H1 (cell line): ENCODE measurements around the gene OSMR. TPM values are rescaled to one million over a fixed set of nuclear protein-coding genes. Genes with fewer than 3 reads are reported as not detected.

ENCODE experiments used
- CTCF ChIA-PET: fragments of 300-600 bp; sonication (Branson Sonifier 250); formaldehyde crosslinking; loops from one replicate; lab custom pipeline; 2021; ENCODE audit not compliant: partially characterized antibody; lab: Charles Lee
- POLR2A ChIA-PET: fragments of 300-600 bp; sonication (Branson Sonifier 250); formaldehyde crosslinking; loops from one replicate; lab custom pipeline; 2021; ENCODE audit warnings: inconsistent platforms; ENCODE audit not compliant: partially characterized antibody; lab: Charles Lee
- DNase-seq, 2 experiments: peaks; one replicate each; pipeline versions ENCODE4 v3.0.0 to v3.0.0-alpha.2; 2010 to 2022; ENCODE audit warnings: low spot score in 2 of 2, low read depth in 1 of 2, mixed read lengths in 1 of 2
- FAIRE-seq: peaks from 2 replicates; lab custom pipeline; 2011; peaks lifted over from hg19 to GRCh38; lab: Jason Lieb, UNC
- H2AFZ ChIP-seq: 2 replicates; pipeline ENCODE4 v1.8.1; 2012; ENCODE audit warnings: low read length, inconsistent platforms
- H2AK5ac ChIP-seq: 2 replicates; pipeline ENCODE4 v1.6.1; 2013; ENCODE audit warnings: low read depth, low read length
- H2BK120ac ChIP-seq: replicated peaks from 2 replicates; pipeline ENCODE3; 2013; ENCODE audit warnings: low read depth, low read length, inconsistent platforms
- H2BK12ac ChIP-seq: 2 replicates; pipeline ENCODE4 v1.6.1; 2013; ENCODE audit warnings: low read depth, low read length
- H2BK15ac ChIP-seq: 2 replicates; pipeline ENCODE4 v1.6.1; 2013; ENCODE audit warnings: low read length
- H2BK20ac ChIP-seq: 2 replicates; pipeline ENCODE4 v1.6.1; 2013; ENCODE audit warnings: low read length
- H2BK5ac ChIP-seq: 2 replicates; pipeline ENCODE4 v1.6.1; 2013; ENCODE audit warnings: low read depth, low read length
- H3K14ac ChIP-seq: 2 replicates; pipeline ENCODE4 v1.6.1; 2013; ENCODE audit warnings: inconsistent platforms; ENCODE audit not compliant: insufficient read length
- H3K18ac ChIP-seq: 2 replicates; pipeline ENCODE4 v1.6.1; 2013; ENCODE audit warnings: low read length; ENCODE audit errors: extremely low read depth
- H3K23ac ChIP-seq: 2 replicates; pipeline ENCODE4 v1.6.1; 2013; ENCODE audit warnings: inconsistent platforms; ENCODE audit not compliant: insufficient read length
- H3K23me2 ChIP-seq: 2 replicates; pipeline ENCODE4 v1.6.1; 2013; ENCODE audit warnings: low read depth, low read length
- H3K27ac ChIP-seq: 2 replicates; pipeline ENCODE4 v1.6.1; 2011; ENCODE audit warnings: low read depth, low read length, inconsistent platforms
- H3K27me3 ChIP-seq, 4 experiments: replicated peaks in 1 of 4; 1 replicate in 1 of 4; 2 replicates in 3 of 4; pipeline versions ENCODE4 v1.6.1 to v1.8.1; 2011 to 2013; ENCODE audit warnings: low read length in 3 of 4, mild to moderate bottlenecking in 3 of 4, inconsistent platforms in 2 of 4, mixed read lengths in 2 of 4, moderate library complexity in 1 of 4; ENCODE audit not compliant: control insufficient read depth in 3 of 4, insufficient read depth in 3 of 4; ENCODE audit errors: extremely low read depth in 1 of 4
- H3K36me3 ChIP-seq, 4 experiments: 2 replicates each; pipeline versions ENCODE4 v1.6.1 to v1.8.1; 2011 to 2013; ENCODE audit warnings: mild to moderate bottlenecking in 4 of 4, low read length in 3 of 4, moderate library complexity in 2 of 4, control low read depth in 1 of 4, inconsistent platforms in 1 of 4; ENCODE audit not compliant: insufficient read depth in 4 of 4, control insufficient read depth in 2 of 4
- H3K4ac ChIP-seq: replicated peaks from 2 replicates; pipeline ENCODE3; 2013; ENCODE audit warnings: low read length, low read depth, mixed read lengths, inconsistent platforms; ENCODE audit not compliant: insufficient read length
- H3K4me1 ChIP-seq, 4 experiments: replicated peaks in 1 of 4; 1 replicate in 1 of 4; 2 replicates in 3 of 4; pipeline versions ENCODE4 v1.6.1 to v1.8.1; 2011 to 2013; ENCODE audit warnings: low read length in 3 of 4, inconsistent platforms in 2 of 4, mixed read lengths in 1 of 4; ENCODE audit not compliant: insufficient read depth in 4 of 4, control insufficient read depth in 3 of 4
- H3K4me2 ChIP-seq, 2 experiments: 2 replicates each; pipeline versions ENCODE4 v1.6.1 to v1.8.1; 2011 to 2013; ENCODE audit warnings: low read depth in 2 of 2, low read length in 2 of 2, control low read depth in 1 of 2, inconsistent platforms in 1 of 2, mild to moderate bottlenecking in 1 of 2; ENCODE audit not compliant: insufficient read depth in 1 of 2
- H3K4me3 ChIP-seq, 4 experiments: fragments of 200-600, 300-600 bp in 1 of 4; sonication (generic), shearing (Covaris generic), sonication (Bioruptor Twin) in 1 of 4; 2 replicates each; pipeline versions ENCODE4 v1.5.1 to v1.8.1; 2011 to 2016; ENCODE audit warnings: low read length in 4 of 4, low read depth in 3 of 4, control low read depth in 2 of 4, inconsistent platforms in 2 of 4, mild to moderate bottlenecking in 2 of 4, mixed read lengths in 1 of 4, moderate library complexity in 1 of 4; ENCODE audit not compliant: insufficient read depth in 2 of 4; ENCODE audit errors: extremely low read depth in 1 of 4
- H3K56ac ChIP-seq: replicated peaks from 2 replicates; pipeline ENCODE3; 2013; ENCODE audit warnings: low read depth, mild to moderate bottlenecking, mixed read lengths, low read length, inconsistent platforms; ENCODE audit not compliant: insufficient read length
- H3K79me1 ChIP-seq: 2 replicates; pipeline ENCODE4 v1.6.1; 2013; ENCODE audit warnings: low read depth, low read length, control low read depth
- H3K79me2 ChIP-seq, 2 experiments: 2 replicates each; pipeline versions ENCODE4 v1.6.1 to v1.8.1; 2012 to 2013; ENCODE audit warnings: low read length in 2 of 2, mild to moderate bottlenecking in 2 of 2, inconsistent platforms in 1 of 2; ENCODE audit not compliant: insufficient read depth in 2 of 2, control insufficient read depth in 1 of 2
- H3K9ac ChIP-seq, 4 experiments: replicated peaks in 1 of 4; 1 replicate in 1 of 4; 2 replicates in 3 of 4; pipeline versions ENCODE4 v1.6.1 to v1.8.1; 2011 to 2013; ENCODE audit warnings: low read depth in 3 of 4, low read length in 3 of 4, control low read depth in 2 of 4, mild to moderate bottlenecking in 2 of 4, moderate library complexity in 2 of 4, inconsistent platforms in 1 of 4; ENCODE audit errors: extremely low read depth in 1 of 4
- H3K9me3 ChIP-seq, 2 experiments: 2 replicates each; pipeline versions ENCODE4 v1.6.1 to v1.8.1; 2012 to 2013; ENCODE audit warnings: mild to moderate bottlenecking in 2 of 2, moderate library complexity in 2 of 2, control low read depth in 1 of 2, inconsistent platforms in 1 of 2, low read depth in 1 of 2, low read length in 1 of 2, mixed read lengths in 1 of 2; ENCODE audit not compliant: insufficient read depth in 2 of 2
- H4K20me1 ChIP-seq, 2 experiments: replicated peaks in 1 of 2; 2 replicates each; pipeline versions ENCODE3 to v1.8.1; 2011 to 2013; ENCODE audit warnings: inconsistent platforms in 2 of 2, low read length in 2 of 2, mild to moderate bottlenecking in 1 of 2; ENCODE audit not compliant: insufficient read depth in 2 of 2, control insufficient read depth in 1 of 2
- H4K5ac ChIP-seq: 2 replicates; pipeline ENCODE4 v1.6.1; 2013; ENCODE audit warnings: low read length, low read depth, mixed read lengths, inconsistent platforms; ENCODE audit not compliant: insufficient read length
- H4K8ac ChIP-seq: 2 replicates; pipeline ENCODE4 v1.8.0; 2013; ENCODE audit warnings: mild to moderate bottlenecking, moderate library complexity, low read length, inconsistent platforms; ENCODE audit not compliant: insufficient read depth; ENCODE audit errors: extremely low read depth
- H4K91ac ChIP-seq: replicated peaks from 2 replicates; pipeline ENCODE3; 2013; ENCODE audit warnings: low read length, mixed read lengths, inconsistent platforms; ENCODE audit not compliant: insufficient read length
- ATF3 ChIP-seq: IDR thresholded peaks from 2 replicates; pipeline ENCODE4 v1.6.1; 2011; ENCODE audit warnings: low read depth, mild to moderate bottlenecking, low read length; ENCODE audit not compliant: insufficient read depth
- JUN ChIP-seq: IDR thresholded peaks from 2 replicates; pipeline ENCODE4 v1.6.1; 2011; ENCODE audit warnings: low read depth, mild to moderate bottlenecking, improper control_type of control experiment, low read length
- KDM4A ChIP-seq: IDR thresholded peaks from one replicate; pipeline ENCODE4 v1.7.1; 2012; ENCODE audit warnings: low read depth, mild to moderate bottlenecking, moderate library complexity, low read length, inconsistent platforms; ENCODE audit not compliant: severe bottlenecking
- POU5F1 ChIP-seq: IDR thresholded peaks from 2 replicates; pipeline ENCODE4 v1.6.1; 2011; ENCODE audit warnings: low read depth, mild to moderate bottlenecking, low read length, moderate library complexity
- RAD21 ChIP-seq, 2 experiments: IDR thresholded peaks in 1 of 2; conservative IDR thresholded peaks in 1 of 2; 2 replicates each; pipeline ENCODE4 v1.6.1; 2011; ENCODE audit warnings: low read depth in 2 of 2, low read length in 2 of 2, improper control_type of control experiment in 1 of 2, inconsistent platforms in 1 of 2, mild to moderate bottlenecking in 1 of 2, moderate library complexity in 1 of 2
- SP1 ChIP-seq: IDR thresholded peaks from 2 replicates; pipeline ENCODE4 v1.6.1; 2011; ENCODE audit warnings: low read depth, low read length
- WGBS, 2 experiments: shearing (Covaris generic) in 1 of 2; methylation state at CpG; one replicate each; pipeline versions ENCODE4 v1.1.6 to v1.1.7; 2013 to 2015; ENCODE audit warnings: low lambda C conversion rate in 2 of 2, mixed read lengths in 2 of 2, inconsistent platforms in 1 of 2, low coverage in 1 of 2, missing lambda C conversion rate in 1 of 2; ENCODE audit not compliant: insufficient replicate concordance in 2 of 2, insufficient coverage in 1 of 2, insufficient read length in 1 of 2; ENCODE audit errors: extremely low coverage in 1 of 2, missing lambda C conversion rate in 1 of 2; 5-methylcytosine and 5-hydroxymethylcytosine counted together
- polyA plus RNA-seq, 7 experiments: library from polyadenylated mRNA; depleted of rRNA in 3 of 7; stranded (reverse) in 5 of 7; unstranded in 2 of 7; fragments of >200 nt in 5 of 7; fragments of 200-250 nt in 2 of 7; gene quantifications; 1 replicate in 5 of 7; 2 replicates in 1 of 7; 4 replicates in 1 of 7; pipeline versions ENCODE4 v1.2.1 to v1.2.3, GENCODE V29; 2011 to 2013; ENCODE audit warnings: missing spikeins in 2 of 7, mixed read lengths in 2 of 7
- total RNA-seq: library from RNA; stranded (reverse); fragmentation: NEBNext Ultra II Directional; extraction: Animal tissue kit (Norgen Biotek cat#: 25700); gene quantifications from 2 replicates; pipeline ENCODE4 v1.2.1, GENCODE V29; 2021

The OSMR gene
- total and polyA plus RNA-seq, 2 of the 8 experiments (the other 6 are each of a cell fraction or from before 2014, with no cell fraction given) = 2.3 to 2.6 TPM

DNA sequence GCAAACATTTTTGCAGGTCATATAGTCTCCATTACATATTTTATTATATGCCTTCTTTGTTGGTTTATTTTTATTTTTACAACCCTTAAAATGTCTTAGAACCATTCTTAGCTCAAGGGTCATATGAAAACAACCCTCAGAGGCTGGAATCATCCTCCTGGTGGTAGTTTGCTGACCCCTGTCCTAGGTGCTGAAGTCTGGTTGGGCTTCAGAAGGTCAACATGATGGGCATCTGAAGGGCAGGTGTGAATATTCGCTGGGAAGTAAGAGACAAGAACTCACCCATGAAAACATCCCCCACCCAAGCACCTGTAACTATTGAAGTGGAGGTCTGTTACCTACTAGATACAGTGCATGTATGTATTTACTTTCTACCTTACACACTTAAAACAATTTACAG is 75.4 kb downstream of the OSMR start:
- no peak for TF ChIP-seq ATF3
- no peak for TF ChIP-seq SP1
- TF ChIP-seq KDM4A = no peak
- TF ChIP-seq RAD21 (IDR thresholded peaks at IDR 0.05 in 1 of 2, conservative IDR thresholded peaks at IDR 0.05 in 1 of 2; ENCODE audit: low read depth in 2 of 2, low read length in 2 of 2) = 0 out of 4 replicates have a peak, but pooled peaks of 1 of the 2 experiments have one; percentile 6
- no peak for TF ChIP-seq POU5F1
- TF ChIP-seq JUN = no peak
- TF ChIP-seq, all 59 proteins: peak for 1
- Histone ChIP-seq H2BK12ac (no peak overlapping the region), H3K27me3 (no peaks in the 10 kb centered on the region), H3K27ac (no peak overlapping the region), H2BK5ac (no peak overlapping the region), H4K8ac (no peak overlapping the region), H4K91ac (no peak overlapping the region), H3K18ac (no peak overlapping the region), H3K4ac (no peak overlapping the region), H3K79me2 (no peaks in the 10 kb centered on the region), H2AFZ (no peak overlapping the region), H3K56ac (no peak overlapping the region), H3K23ac (no peak overlapping the region), H2BK15ac (no peak overlapping the region), H3K9me3 (no peaks in the 10 kb centered on the region), H2AK5ac (no peak overlapping the region), H3K4me1 (peaks cover 0 to 4% (median 2%) of the 10 kb centered on the region in 4 experiments; a peak in 2 of 7 replicates), H3K4me3 (no peak overlapping the region), H3K4me2 (no peak overlapping the region), H4K5ac (no peak overlapping the region), H3K79me1 (no peaks in the 10 kb centered on the region), H2BK20ac (no peak overlapping the region), H3K9ac (no peak overlapping the region), H4K20me1 (no peaks in the 10 kb centered on the region), H2BK120ac (no peak overlapping the region), H3K23me2 (no peaks in the 10 kb centered on the region), H3K14ac (no peak overlapping the region), H3K36me3 (no peaks in the 10 kb centered on the region)
- DNase-seq = no peak
- FAIRE-seq = no peak
- ChIA-PET POLR2A (no interaction called here), CTCF (interaction anchor here (0.5 to 3.3 kb wide), 16 partner anchors 9 to 656 kb away, joined by 3 to 19 read pairs (median 5); no protein-coding TSS in a partner anchor)
- WGBS, 2 experiments = 93% methylated on average over 1 of the region's 1 CpG; no CpG with 5 or more reads in 1 of the 2 experiments
